Mesenteric fat pad (tissue), 1 donor: ENCODE measurements around the gene STK33. TPM values are rescaled to one million over a fixed set of nuclear protein-coding genes. Genes with fewer than 3 reads are reported as not detected.

Source experiments
- DNase-seq: peaks from one replicate; pipeline ENCODE4 v3.0.0-alpha.2; 2020; ENCODE audit warnings: low spot score
- total RNA-seq: library from RNA; stranded (reverse); fragmentation: NEBNext Ultra II Directional; extraction: Animal tissue kit (Norgen Biotek cat#: 25700); gene quantifications from one replicate; pipeline ENCODE4 v1.2.1, GENCODE V29; 2021
- donor health status: DM: yes; HTN: yes; CAD: no.

STK33 gene
- total RNA-seq, 1 donor from 2014 or later = 1.3 TPM

GRCh38 chr11:8357891-8358566 is 236.0 kb downstream of the STK33 start:
- no peak for DNase-seq

GRCh38 chr11:8357505-8357888 is 236.5 kb downstream of the STK33 start:
- DNase-seq = no peak

- DNase-seq = no peak
Observed at GRCh38 chr11:8356721-8357504, 237.1 kb downstream of the STK33 start.

- no peak for DNase-seq
Observed at GRCh38 chr11:8356216-8356615, 237.8 kb downstream of the STK33 start.

- no peak for DNase-seq
Observed at GRCh38 chr11:8355416-8355742, 238.6 kb downstream of the STK33 start.

- DNase-seq = no peak
Observed at GRCh38 chr11:8354622-8355415, 239.2 kb downstream of the STK33 start.

- DNase-seq = no peak
Observed at GRCh38 chr11:8352876-8353505, 241.0 kb downstream of the STK33 start.

- no peak for DNase-seq
Observed at GRCh38 chr11:8352103-8352875, 241.7 kb downstream of the STK33 start.

GRCh38 chr11:8351223-8351622 is 242.8 kb downstream of the STK33 start:
- DNase-seq = no peak

GRCh38 chr11:8347978-8348377 is 246.1 kb downstream of the STK33 start:
- no peak for DNase-seq

- no peak for DNase-seq
Observed at GRCh38 chr11:8346157-8346755, 247.8 kb downstream of the STK33 start.

- DNase-seq = no peak
Observed at GRCh38 chr11:8345179-8345578, 248.8 kb downstream of the STK33 start.

GRCh38 chr11:8344346-8344745 is 249.7 kb downstream of the STK33 start:
- DNase-seq = no peak

GRCh38 chr11:8342821-8343681 is 251.0 kb downstream of the STK33 start:
- DNase-seq = no peak

- DNase-seq = no peak
Observed at GRCh38 chr11:8341996-8342395, 252.0 kb downstream of the STK33 start.
